Lower leg skin (tissue), 3 donors: ENCODE results near the gene MIAT.

Experiments used
- POLR2A ChIP-seq, 2 donors: fragments of 450-650 bp; IDR thresholded peaks; one replicate each; pipeline ENCODE4 v1.6.1; 2016 to 2017; ENCODE audit warnings: antibody characterized with exemption in 2 of 2, mild to moderate bottlenecking in 1 of 2, moderate library complexity in 1 of 2
- TF ChIP-seq, protein P1 (sequence below), 3 donors: fragments of 450-650 bp; IDR thresholded peaks; one replicate each; pipeline ENCODE4 v1.5.1; 2016; ENCODE audit warnings: antibody characterized with exemption in 3 of 3, mild to moderate bottlenecking in 3 of 3, moderate library complexity in 2 of 3

DNA sequence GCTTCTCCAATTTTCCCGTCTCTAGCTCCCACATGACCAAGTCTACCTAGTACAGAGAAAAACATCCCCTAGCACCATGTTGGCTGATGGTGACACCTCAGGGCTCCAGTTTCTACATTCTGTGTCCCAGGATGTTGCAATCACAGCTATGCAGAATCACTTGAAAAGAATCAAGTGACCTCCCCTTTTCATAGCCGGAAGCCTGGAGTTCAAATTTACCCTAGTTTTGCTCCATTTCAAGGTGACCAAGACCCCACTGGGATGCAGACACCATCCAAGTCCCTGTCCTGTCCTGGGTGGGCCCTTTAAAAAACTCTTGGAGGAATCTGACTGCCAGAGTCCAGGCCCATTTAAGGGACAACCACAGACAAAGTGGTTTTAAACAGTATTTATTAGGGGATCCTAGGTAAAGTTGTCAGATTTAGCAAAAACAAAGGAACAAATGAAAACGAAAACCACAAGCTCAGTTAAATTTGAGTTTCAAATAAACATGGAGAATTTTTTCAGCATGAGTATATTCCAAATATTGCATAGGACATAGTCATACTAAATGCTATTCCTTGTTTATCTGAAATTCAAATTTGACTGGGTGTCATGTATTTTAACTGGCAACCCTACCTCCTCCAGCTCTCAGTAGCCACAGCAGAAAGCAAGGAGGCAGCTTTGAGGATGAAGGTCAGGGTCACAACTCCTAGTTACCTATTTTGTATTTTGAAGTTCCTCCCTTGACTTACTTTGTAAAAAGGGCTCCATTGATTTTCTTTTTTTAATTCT, 52.4 kb downstream of the MIAT start:
- TF ChIP-seq, protein P1, sequence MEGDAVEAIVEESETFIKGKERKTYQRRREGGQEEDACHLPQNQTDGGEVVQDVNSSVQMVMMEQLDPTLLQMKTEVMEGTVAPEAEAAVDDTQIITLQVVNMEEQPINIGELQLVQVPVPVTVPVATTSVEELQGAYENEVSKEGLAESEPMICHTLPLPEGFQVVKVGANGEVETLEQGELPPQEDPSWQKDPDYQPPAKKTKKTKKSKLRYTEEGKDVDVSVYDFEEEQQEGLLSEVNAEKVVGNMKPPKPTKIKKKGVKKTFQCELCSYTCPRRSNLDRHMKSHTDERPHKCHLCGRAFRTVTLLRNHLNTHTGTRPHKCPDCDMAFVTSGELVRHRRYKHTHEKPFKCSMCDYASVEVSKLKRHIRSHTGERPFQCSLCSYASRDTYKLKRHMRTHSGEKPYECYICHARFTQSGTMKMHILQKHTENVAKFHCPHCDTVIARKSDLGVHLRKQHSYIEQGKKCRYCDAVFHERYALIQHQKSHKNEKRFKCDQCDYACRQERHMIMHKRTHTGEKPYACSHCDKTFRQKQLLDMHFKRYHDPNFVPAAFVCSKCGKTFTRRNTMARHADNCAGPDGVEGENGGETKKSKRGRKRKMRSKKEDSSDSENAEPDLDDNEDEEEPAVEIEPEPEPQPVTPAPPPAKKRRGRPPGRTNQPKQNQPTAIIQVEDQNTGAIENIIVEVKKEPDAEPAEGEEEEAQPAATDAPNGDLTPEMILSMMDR (IDR thresholded peaks at IDR 0.05), result no peak
- no peak for TF ChIP-seq POLR2A (IDR thresholded peaks at IDR 0.05)
